Neutrophil (primary cell): ENCODE data around the gene FMO2.
"Not testable (repeated sequence)": the region's sequence is repeated elsewhere in the genome, so short reads cannot be mapped to it uniquely, and the experiment has no call there.

ENCODE experiments used
- H3K27ac ChIP-seq: fragments of 200-600 bp; sonication (generic); 2 replicates; pipeline ENCODE4 v1.5.1; 2016; ENCODE audit warnings: mild to moderate bottlenecking, moderate library complexity
- H3K27me3 ChIP-seq: fragments of 200-600 bp; sonication (generic); 2 replicates; pipeline ENCODE4 v1.6.0; 2016; ENCODE audit warnings: mild to moderate bottlenecking
- H3K36me3 ChIP-seq: fragments of 200-600 bp; sonication (generic); 2 replicates; pipeline ENCODE4 v1.5.1; 2017
- H3K4me1 ChIP-seq, 2 experiments: fragments of 200-600 bp in 1 of 2; sonication (generic) in 1 of 2; 1 replicate in 1 of 2; 2 replicates in 1 of 2; pipeline versions ENCODE4 v1.5.1 to v1.6.1; 2013 to 2016; ENCODE audit warnings: low read depth in 1 of 2, low read length in 1 of 2, mild to moderate bottlenecking in 1 of 2, moderate library complexity in 1 of 2; ENCODE audit not compliant: control insufficient read depth in 1 of 2, insufficient read depth in 1 of 2
- H3K4me3 ChIP-seq, 2 experiments: fragments of 200-600 bp in 1 of 2; sonication (generic) in 1 of 2; 1 replicate in 1 of 2; 2 replicates in 1 of 2; pipeline ENCODE4 v1.5.1; 2013 to 2016; ENCODE audit warnings: low read depth in 1 of 2, low read length in 1 of 2, mild to moderate bottlenecking in 1 of 2, moderate library complexity in 1 of 2
- H3K9me3 ChIP-seq: fragments of 200-600 bp; sonication (generic); 2 replicates; pipeline ENCODE4 v1.5.1; 2016
- TF ChIP-seq, protein P1 (sequence below): fragments of 200-600 bp; sonication (generic); IDR thresholded peaks from 2 replicates; pipeline ENCODE4 v1.5.1; 2016; ENCODE audit warnings: antibody characterized with exemption

The FMO2 gene

DNA sequence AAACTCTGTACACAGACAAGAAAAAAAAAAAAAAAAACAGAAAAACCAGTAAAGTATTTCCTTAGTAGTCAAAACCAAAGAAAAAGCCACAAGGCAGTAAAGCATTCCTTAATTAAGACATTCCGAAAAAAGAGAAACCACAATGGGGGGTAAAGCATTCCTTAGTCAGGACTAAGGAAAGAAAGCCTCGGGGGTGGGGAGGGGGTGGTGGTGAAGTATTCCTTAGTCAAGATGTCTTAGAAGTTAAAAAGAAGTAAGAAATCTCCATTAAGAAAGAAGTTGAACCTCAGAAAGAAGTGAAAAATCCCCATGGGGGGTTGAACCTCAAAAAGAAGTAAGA, 35.0 kb downstream of the FMO2 start:
- H3K4me3 ChIP-seq: no peak overlapping the region

DNA sequence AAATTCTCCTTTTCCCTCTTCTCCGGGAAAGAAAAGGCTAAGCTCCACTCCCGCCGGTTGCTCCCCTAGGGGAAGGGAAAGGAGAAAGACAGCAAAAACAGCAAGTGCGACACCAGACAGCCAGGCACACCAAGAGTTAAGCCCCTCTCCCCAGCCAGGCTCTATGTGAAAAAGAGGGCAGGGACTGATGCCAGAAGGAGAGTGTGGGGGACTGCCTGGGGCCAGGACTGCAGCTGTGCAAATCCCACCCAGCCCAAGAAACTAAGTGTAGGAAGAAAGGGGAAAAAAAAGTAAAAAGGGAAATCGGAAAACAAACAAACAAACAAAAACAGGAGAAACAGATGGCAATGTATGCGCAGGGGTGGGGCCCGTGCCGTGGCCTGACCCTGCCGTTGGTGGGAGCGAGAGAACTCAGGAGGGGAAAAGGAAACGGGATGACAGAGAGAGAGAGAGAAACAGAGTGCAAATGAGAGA, 35.5 kb downstream of the FMO2 start:
- TF ChIP-seq, protein P1, sequence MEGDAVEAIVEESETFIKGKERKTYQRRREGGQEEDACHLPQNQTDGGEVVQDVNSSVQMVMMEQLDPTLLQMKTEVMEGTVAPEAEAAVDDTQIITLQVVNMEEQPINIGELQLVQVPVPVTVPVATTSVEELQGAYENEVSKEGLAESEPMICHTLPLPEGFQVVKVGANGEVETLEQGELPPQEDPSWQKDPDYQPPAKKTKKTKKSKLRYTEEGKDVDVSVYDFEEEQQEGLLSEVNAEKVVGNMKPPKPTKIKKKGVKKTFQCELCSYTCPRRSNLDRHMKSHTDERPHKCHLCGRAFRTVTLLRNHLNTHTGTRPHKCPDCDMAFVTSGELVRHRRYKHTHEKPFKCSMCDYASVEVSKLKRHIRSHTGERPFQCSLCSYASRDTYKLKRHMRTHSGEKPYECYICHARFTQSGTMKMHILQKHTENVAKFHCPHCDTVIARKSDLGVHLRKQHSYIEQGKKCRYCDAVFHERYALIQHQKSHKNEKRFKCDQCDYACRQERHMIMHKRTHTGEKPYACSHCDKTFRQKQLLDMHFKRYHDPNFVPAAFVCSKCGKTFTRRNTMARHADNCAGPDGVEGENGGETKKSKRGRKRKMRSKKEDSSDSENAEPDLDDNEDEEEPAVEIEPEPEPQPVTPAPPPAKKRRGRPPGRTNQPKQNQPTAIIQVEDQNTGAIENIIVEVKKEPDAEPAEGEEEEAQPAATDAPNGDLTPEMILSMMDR: no peak
- no peaks in the 10 kb centered on the region for H3K9me3 ChIP-seq
- no peaks in the 10 kb centered on the region for H3K27me3 ChIP-seq
- H3K36me3 ChIP-seq: no peaks in the 10 kb centered on the region
- H3K4me1 ChIP-seq: no peaks in the 10 kb centered on the region
- no peak overlapping the region for H3K27ac ChIP-seq
- no peak overlapping the region for H3K4me3 ChIP-seq

More for the DNA sequence above, 35.0 kb downstream of the FMO2 start:
- TF ChIP-seq, protein P1: no peak
- H3K36me3 ChIP-seq: no peaks in the 10 kb centered on the region
- H3K27me3 ChIP-seq: no peaks in the 10 kb centered on the region
- no peaks in the 10 kb centered on the region for H3K4me1 ChIP-seq
- no peaks in the 10 kb centered on the region for H3K9me3 ChIP-seq
- H3K27ac ChIP-seq: no peak overlapping the region

DNA sequence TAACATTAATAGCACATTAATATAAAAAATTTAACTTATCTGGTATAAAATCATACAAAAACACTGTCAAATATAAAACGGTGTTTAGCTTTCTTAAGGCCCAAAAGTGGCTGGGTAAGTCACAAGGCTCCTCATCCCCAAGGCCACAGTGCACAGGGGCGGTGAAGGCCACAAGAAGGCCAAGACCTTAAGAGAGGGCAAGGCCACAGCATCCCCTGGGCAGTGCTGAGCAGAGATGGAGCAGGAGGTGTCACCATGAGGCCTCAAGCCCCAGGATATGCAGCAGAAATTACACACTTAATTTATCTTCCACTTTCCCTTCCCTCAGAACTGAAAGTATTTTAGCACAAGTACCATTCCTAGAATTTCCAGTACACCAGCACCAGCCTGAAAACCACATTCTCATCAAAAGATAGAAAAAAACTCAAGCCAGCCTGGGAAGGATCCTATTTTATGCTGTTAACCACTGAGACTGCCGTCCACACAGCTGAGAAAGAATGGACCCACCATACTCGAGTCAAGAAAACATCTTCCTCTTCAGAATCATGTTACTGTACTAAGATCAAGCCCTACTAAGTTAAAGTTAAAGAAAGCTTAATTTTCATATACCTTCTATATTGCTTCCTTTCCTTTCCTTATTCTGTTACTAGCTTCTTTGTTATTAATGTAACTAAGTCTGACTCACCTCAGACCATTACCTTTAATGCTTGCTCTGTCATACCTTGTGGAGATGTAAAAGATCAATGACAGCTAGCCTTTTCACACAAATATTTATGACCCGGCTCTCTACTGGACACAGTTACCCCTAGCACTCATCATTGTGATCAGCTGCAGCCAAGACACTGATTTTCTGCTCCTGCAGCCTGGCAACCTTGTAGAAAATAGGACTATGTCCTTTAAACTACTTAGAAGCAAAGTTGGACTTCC, 36.8 kb downstream of the FMO2 start:
- Histone ChIP-seq H3K4me3 (no peak overlapping the region), H3K9me3 (no peaks in the 10 kb centered on the region), H3K27ac (no peak overlapping the region), H3K36me3 (no peaks in the 10 kb centered on the region), H3K27me3 (no peaks in the 10 kb centered on the region), H3K4me1 (no peaks in the 10 kb centered on the region)
- TF ChIP-seq, protein P1: no peak

DNA sequence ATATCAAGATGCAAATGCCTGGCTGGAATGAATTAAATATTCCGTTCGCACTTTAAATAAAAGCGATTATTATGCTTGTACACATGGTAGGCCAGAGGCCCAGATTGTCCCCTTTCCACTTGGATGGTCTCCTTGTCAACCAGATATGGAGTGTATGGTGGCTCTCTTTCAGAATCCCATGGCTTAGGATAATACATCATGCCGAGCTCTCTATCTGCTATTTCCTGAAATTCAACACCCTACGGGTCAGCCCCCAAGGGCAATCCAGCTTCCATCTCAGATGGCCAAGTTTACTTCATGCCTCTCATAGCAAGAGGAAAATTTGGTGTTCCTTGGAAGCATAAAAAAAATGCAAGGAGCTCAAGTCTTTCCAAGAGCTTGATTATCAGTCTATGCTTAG, 37.8 kb downstream of the FMO2 start:
- TF ChIP-seq, protein P1: no peak
- H3K4me3 ChIP-seq: no peak overlapping the region
- H3K27ac ChIP-seq: no peak overlapping the region
- no peaks in the 10 kb centered on the region for H3K36me3 ChIP-seq
- H3K27me3 ChIP-seq: no peaks in the 10 kb centered on the region
- no peaks in the 10 kb centered on the region for H3K9me3 ChIP-seq
- no peaks in the 10 kb centered on the region for H3K4me1 ChIP-seq

DNA sequence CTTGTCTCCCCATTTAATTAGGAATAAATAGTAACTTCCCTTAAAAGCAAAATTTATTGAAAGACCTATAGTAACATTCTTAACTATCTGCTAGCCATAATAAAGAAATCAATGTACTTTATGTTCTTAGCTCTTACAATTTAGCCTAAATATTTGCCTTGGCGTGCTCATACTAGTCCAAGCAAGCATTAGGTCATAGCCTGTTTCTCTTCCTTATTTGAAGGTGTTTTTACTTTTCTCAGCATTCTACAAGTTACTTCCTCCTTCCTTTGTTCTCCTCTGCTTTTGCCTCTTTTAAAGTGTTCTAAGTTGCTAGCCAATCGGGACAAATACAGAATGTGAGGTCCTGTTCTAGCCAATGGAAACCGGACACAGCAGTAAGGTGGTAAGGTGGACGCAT, 39.2 kb downstream of the FMO2 start:
- not testable (repeated sequence) for H3K4me3 ChIP-seq, H3K36me3 ChIP-seq, H3K4me1 ChIP-seq, H3K9me3 ChIP-seq, H3K27me3 ChIP-seq, H3K27ac ChIP-seq

DNA sequence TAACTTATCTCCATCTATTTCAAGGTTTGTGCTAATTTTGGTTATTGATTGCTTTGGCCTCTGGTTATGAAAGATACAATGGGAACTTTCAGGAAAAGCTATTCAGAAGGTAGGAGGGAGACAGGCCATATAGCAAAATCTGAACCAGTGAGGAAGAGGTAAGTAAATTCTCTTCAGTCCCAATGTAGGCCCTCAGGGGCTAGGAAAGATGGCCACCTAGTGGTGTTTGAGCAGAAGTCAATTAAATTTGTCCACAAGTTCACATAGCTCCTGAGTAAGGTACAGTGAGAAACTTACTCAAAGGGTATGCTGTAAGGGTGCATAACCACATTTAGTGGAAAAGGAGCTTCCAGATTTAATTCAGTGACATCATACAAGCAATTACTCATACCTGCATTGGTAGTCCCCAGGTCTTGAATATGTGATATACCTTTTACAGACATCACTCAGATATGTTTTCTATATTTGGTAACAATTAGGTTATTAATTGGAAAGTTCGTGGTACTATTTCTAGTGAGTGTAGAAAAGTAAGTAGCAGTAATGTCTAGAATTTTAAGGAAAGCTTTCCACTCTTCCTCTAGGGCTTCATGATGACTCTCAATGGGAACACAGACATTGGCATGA, 41.8 kb downstream of the FMO2 start:
- Histone ChIP-seq H3K27me3 (no peaks in the 10 kb centered on the region), H3K9me3 (no peaks in the 10 kb centered on the region), H3K4me1 (no peaks in the 10 kb centered on the region), H3K4me3 (no peak overlapping the region), H3K36me3 (no peaks in the 10 kb centered on the region), H3K27ac (no peak overlapping the region)
- TF ChIP-seq, protein P1: no peak
